KMS-11 (cell line): ENCODE data around the gene C1QTNF2.

Experiments
- H2AFZ ChIP-seq: fragments of 200-600 bp; sonication (generic); 2 replicates; pipeline ENCODE4 v1.6.1; 2016; ENCODE audit warnings: antibody characterized with exemption, mixed run types, low read depth
- H3K27ac ChIP-seq: fragments of 200-600 bp; sonication (generic); 2 replicates; pipeline ENCODE4 v1.6.1; 2016; ENCODE audit warnings: mild to moderate bottlenecking, mixed run types
- H3K27me3 ChIP-seq: fragments of 200-600 bp; sonication (generic); 2 replicates; pipeline ENCODE4 v1.6.1; 2017; ENCODE audit warnings: mild to moderate bottlenecking, low read depth, mixed run types, moderate library complexity; ENCODE audit not compliant: insufficient read depth
- H3K36me3 ChIP-seq: fragments of 200-600 bp; sonication (generic); 2 replicates; pipeline ENCODE4 v1.6.1; 2017; ENCODE audit warnings: mild to moderate bottlenecking, mixed run types; ENCODE audit not compliant: insufficient read depth
- H3K4me1 ChIP-seq: fragments of 200-600 bp; sonication (generic); 2 replicates; pipeline ENCODE4 v1.6.1; 2016; ENCODE audit warnings: mild to moderate bottlenecking, low read depth, mixed run types; ENCODE audit not compliant: poor library complexity, severe bottlenecking
- H3K4me2 ChIP-seq: fragments of 200-600 bp; sonication (generic); 2 replicates; pipeline ENCODE4 v1.7.0; 2016; ENCODE audit warnings: mild to moderate bottlenecking, mixed run types
- H3K4me3 ChIP-seq: fragments of 200-600 bp; sonication (generic); IDR thresholded peaks from 2 replicates; pipeline ENCODE4 v1.6.1; 2017; ENCODE audit warnings: low read depth, low read length, mixed read lengths; ENCODE audit not compliant: insufficient read depth
- H3K79me2 ChIP-seq: fragments of 200-600 bp; sonication (generic); 2 replicates; pipeline ENCODE4 v1.6.1; 2016; ENCODE audit warnings: low read depth, mixed run types; ENCODE audit not compliant: insufficient read depth
- H3K9ac ChIP-seq: fragments of 200-600 bp; sonication (generic); 2 replicates; pipeline ENCODE4 v1.6.1; 2016; ENCODE audit warnings: mild to moderate bottlenecking, mixed run types
- H4K20me1 ChIP-seq: fragments of 200-600 bp; sonication (generic); 2 replicates; pipeline ENCODE4 v1.6.1; 2016; ENCODE audit warnings: mild to moderate bottlenecking, mixed run types; ENCODE audit not compliant: insufficient read depth
- CTCF ChIP-seq: fragments of 200-600 bp; sonication (generic); conservative IDR thresholded peaks from 2 replicates; pipeline ENCODE4 v1.6.1; 2017; ENCODE audit warnings: low read depth, mild to moderate bottlenecking, antibody characterized with exemption, low read length, moderate library complexity, mixed read lengths

C1QTNF2 gene

DNA sequence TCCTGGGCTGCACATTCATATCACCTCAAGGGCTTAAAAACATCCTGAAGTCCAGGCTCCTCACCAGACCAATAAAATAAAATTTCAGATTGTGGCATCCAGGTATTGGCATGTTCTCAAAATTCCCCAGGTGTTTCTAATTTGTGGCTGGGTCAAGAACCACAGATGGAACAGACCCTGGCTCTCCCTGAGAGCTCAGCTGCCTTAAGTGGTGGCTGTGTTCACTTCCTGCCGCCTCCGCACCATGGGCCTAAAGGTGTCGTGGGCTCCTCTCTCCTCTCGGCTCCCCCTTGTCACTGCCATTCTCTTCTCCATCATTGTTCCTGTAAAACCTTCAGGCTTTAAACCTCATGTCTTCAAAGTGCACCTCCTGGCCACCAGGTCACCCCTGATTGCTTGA is 40.2 kb downstream of the C1QTNF2 start:
- Histone ChIP-seq H3K27me3 (no peaks in the 10 kb centered on the region), H3K4me2 (no peak overlapping the region), H2AFZ (no peak overlapping the region), H3K9ac (no peak overlapping the region), H3K27ac (no peak overlapping the region), H3K4me3 (no peak overlapping the region), H4K20me1 (no peaks in the 10 kb centered on the region), H3K4me1 (no peaks in the 10 kb centered on the region), H3K36me3 (no peaks in the 10 kb centered on the region), H3K79me2 (no peaks in the 10 kb centered on the region)
- TF ChIP-seq CTCF: no peak

- Histone ChIP-seq H2AFZ (no peak overlapping the region), H3K27ac (no peak overlapping the region), H3K79me2 (no peaks in the 10 kb centered on the region), H3K36me3 (no peaks in the 10 kb centered on the region), H3K27me3 (no peaks in the 10 kb centered on the region), H3K4me1 (no peaks in the 10 kb centered on the region), H3K9ac (no peak overlapping the region), H3K4me3 (no peak overlapping the region), H4K20me1 (no peaks in the 10 kb centered on the region), H3K4me2 (no peak overlapping the region)
- TF ChIP-seq CTCF: no peak
These were observed 42.6 kb downstream of the C1QTNF2 start for GRCh38 chr5:160327818-160328217.

DNA sequence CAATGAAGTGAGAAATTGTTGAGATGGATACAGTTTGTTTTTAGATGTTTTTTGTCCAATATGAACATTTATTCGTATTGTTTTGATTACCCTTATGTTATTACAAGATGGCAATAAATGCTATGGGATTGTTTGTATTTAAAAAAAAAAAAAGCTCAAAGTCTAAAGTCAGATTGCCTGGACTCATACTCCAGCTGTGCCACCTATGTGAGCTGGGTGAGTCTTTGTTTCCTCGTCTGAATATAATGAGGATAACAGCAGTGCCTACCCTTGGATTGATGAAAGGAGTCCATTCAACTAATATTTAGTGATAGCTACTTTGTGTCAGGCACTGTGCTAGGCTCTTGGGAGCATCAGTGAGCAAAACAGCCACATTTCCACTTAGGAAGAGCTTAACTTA is 43.4 kb downstream of the C1QTNF2 start:
- Histone ChIP-seq H3K4me2 (no peak overlapping the region), H3K36me3 (no peaks in the 10 kb centered on the region), H3K4me3 (no peak overlapping the region), H3K9ac (no peak overlapping the region), H4K20me1 (no peaks in the 10 kb centered on the region), H3K27me3 (no peaks in the 10 kb centered on the region), H3K27ac (no peak overlapping the region), H3K4me1 (no peaks in the 10 kb centered on the region), H3K79me2 (no peaks in the 10 kb centered on the region), H2AFZ (no peak overlapping the region)
- TF ChIP-seq CTCF: no peak

GRCh38 chr5:160325716-160326115 is 44.7 kb downstream of the C1QTNF2 start:
- no peak for TF ChIP-seq CTCF
- no peak overlapping the region for H3K9ac ChIP-seq
- H3K4me2 ChIP-seq: no peak overlapping the region
- no peaks in the 10 kb centered on the region for H3K79me2 ChIP-seq
- H3K27me3 ChIP-seq: no peaks in the 10 kb centered on the region
- no peak overlapping the region for H2AFZ ChIP-seq
- H3K4me3 ChIP-seq: no peak overlapping the region
- no peaks in the 10 kb centered on the region for H3K36me3 ChIP-seq
- H3K4me1 ChIP-seq: no peaks in the 10 kb centered on the region
- H4K20me1 ChIP-seq: no peaks in the 10 kb centered on the region
- H3K27ac ChIP-seq: no peak overlapping the region

GRCh38 chr5:160324886-160325285 is 45.5 kb downstream of the C1QTNF2 start:
- no peaks in the 10 kb centered on the region for H3K27me3 ChIP-seq
- H3K36me3 ChIP-seq: no peaks in the 10 kb centered on the region
- no peaks in the 10 kb centered on the region for H3K4me1 ChIP-seq
- no peak overlapping the region for H3K4me2 ChIP-seq
- no peak overlapping the region for H2AFZ ChIP-seq
- no peak overlapping the region for H3K27ac ChIP-seq
- no peak overlapping the region for H3K9ac ChIP-seq
- no peaks in the 10 kb centered on the region for H3K79me2 ChIP-seq
- no peaks in the 10 kb centered on the region for H4K20me1 ChIP-seq
- TF ChIP-seq CTCF: no peak
- H3K4me3 ChIP-seq: no peak overlapping the region
